GM23338 (cell line): ENCODE data around the gene VEGFD. TPM values are rescaled to one million over a fixed set of nuclear protein-coding genes. Genes with fewer than 3 reads are reported as not detected.
A peak's percentile ranks its signal among the peaks of the same experiment; 100 is the strongest.

Source experiments
- ATAC-seq: fragments of 200-7000 bp; cut with Tn5 transposase; 3 replicates; pipeline ENCODE4 v1.9.1; 2020
- DNase-seq: peaks from one replicate; pipeline ENCODE4 v3.0.0-alpha.2; 2015; ENCODE audit warnings: low spot score
- H2AFZ ChIP-seq: fragments of 200-600 bp; sonication (generic); 2 replicates; pipeline ENCODE4 v1.8.0; 2016; ENCODE audit warnings: antibody characterized with exemption, mild to moderate bottlenecking, moderate library complexity
- H3F3A ChIP-seq: fragments of 200-600 bp; sonication (generic); replicated peaks from 2 replicates; pipeline ENCODE4 v1.8.0; 2017; ENCODE audit warnings: antibody characterized with exemption, mixed run types, low read depth
- H3K27ac ChIP-seq: fragments of 200-600 bp; sonication (generic); 2 replicates; pipeline ENCODE4 v1.6.1; 2016; ENCODE audit warnings: low read depth
- H3K27me3 ChIP-seq: fragments of 200-600 bp; sonication (generic); 2 replicates; pipeline ENCODE4 v1.8.0; 2016; ENCODE audit warnings: mild to moderate bottlenecking, mixed run types, moderate library complexity; ENCODE audit not compliant: insufficient read depth
- H3K36me3 ChIP-seq: fragments of 200-600 bp; sonication (generic); 2 replicates; pipeline ENCODE4 v1.8.0; 2016; ENCODE audit warnings: mild to moderate bottlenecking; ENCODE audit not compliant: insufficient read depth
- H3K4me1 ChIP-seq: fragments of 200-600 bp; sonication (generic); 2 replicates; pipeline ENCODE4 v1.8.0; 2016; ENCODE audit warnings: mild to moderate bottlenecking, moderate library complexity; ENCODE audit not compliant: insufficient read depth
- H3K4me2 ChIP-seq: fragments of 200-600 bp; sonication (generic); 2 replicates; pipeline ENCODE4 v1.7.1; 2017; ENCODE audit warnings: mixed run types
- H3K4me3 ChIP-seq: fragments of 200-600 bp; sonication (generic); 2 replicates; pipeline ENCODE4 v1.6.1; 2016; ENCODE audit warnings: mixed run types
- H3K79me2 ChIP-seq: fragments of 200-600 bp; sonication (generic); replicated peaks from 2 replicates; pipeline ENCODE4 v1.8.0; 2017; ENCODE audit warnings: mild to moderate bottlenecking; ENCODE audit not compliant: insufficient read depth
- H3K9me2 ChIP-seq: fragments of 200-600 bp; sonication (generic); 2 replicates; pipeline ENCODE4 v1.8.0; 2017; ENCODE audit not compliant: insufficient read depth
- H4K20me1 ChIP-seq: fragments of 200-600 bp; sonication (generic); replicated peaks from 2 replicates; pipeline ENCODE4 v1.8.0; 2017; ENCODE audit warnings: mild to moderate bottlenecking; ENCODE audit not compliant: insufficient read depth
- H3K27ac Mint-ChIP-seq: 2 replicates; pipeline ENCODE4 v1.8.0; 2020; ENCODE audit warnings: inconsistent platforms, mild to moderate bottlenecking, moderate library complexity, mixed read lengths
- H3K27me3 Mint-ChIP-seq: 3 replicates; pipeline ENCODE4 v1.8.0; 2022; ENCODE audit warnings: low read depth, mild to moderate bottlenecking, moderate library complexity, mixed read lengths, inconsistent platforms; ENCODE audit not compliant: insufficient read depth, poor library complexity
- H3K36me3 Mint-ChIP-seq: 3 replicates; pipeline ENCODE4 v1.8.0; 2021; ENCODE audit warnings: low read depth, mild to moderate bottlenecking, inconsistent platforms, moderate library complexity, mixed read lengths
- H3K4me1 Mint-ChIP-seq: 3 replicates; pipeline ENCODE4 v1.8.0; 2020; ENCODE audit warnings: mild to moderate bottlenecking, inconsistent platforms, mixed read lengths
- H3K4me3 Mint-ChIP-seq: 3 replicates; pipeline ENCODE4 v1.8.0; 2021; ENCODE audit warnings: moderate library complexity, mild to moderate bottlenecking, inconsistent platforms, mixed read lengths
- H3K9me3 Mint-ChIP-seq: 3 replicates; pipeline ENCODE4 v1.8.0; 2020; ENCODE audit warnings: moderate library complexity, mild to moderate bottlenecking, inconsistent platforms, mixed read lengths
- CREB1 ChIP-seq: fragments of 250-450 bp; sonication (Bioruptor Pico); IDR thresholded peaks from 2 replicates; pipeline ENCODE4 v1.5.0; 2020; ENCODE audit warnings: low read depth, mild to moderate bottlenecking, moderate library complexity
- EZH2 ChIP-seq: fragments of 200-600 bp; sonication (generic); IDR thresholded peaks from one replicate; pipeline ENCODE4 v1.8.0; 2017; ENCODE audit warnings: antibody characterized with exemption, mild to moderate bottlenecking, low read depth; ENCODE audit not compliant: unreplicated experiment
- EZH2phosphoT487 ChIP-seq: fragments of 200-600 bp; sonication (generic); IDR thresholded peaks from one replicate; pipeline ENCODE4 v1.8.1; 2018; ENCODE audit warnings: antibody characterized with exemption; ENCODE audit not compliant: unreplicated experiment
- JUNB ChIP-seq: IDR thresholded peaks from one replicate; pipeline ENCODE4 v1.6.1; 2016; ENCODE audit warnings: antibody characterized with exemption; ENCODE audit not compliant: unreplicated experiment
- NANOG ChIP-seq: IDR thresholded peaks from 2 replicates; pipeline ENCODE4 v1.6.1; 2016; ENCODE audit warnings: antibody characterized with exemption, borderline replicate concordance
- POLR2AphosphoS5 ChIP-seq: IDR thresholded peaks from 2 replicates; pipeline ENCODE4 v1.6.1; 2016; ENCODE audit warnings: antibody characterized with exemption, low read depth
- STAT1 ChIP-seq: IDR thresholded peaks from one replicate; pipeline ENCODE4 v1.6.1; 2016; ENCODE audit warnings: antibody characterized with exemption; ENCODE audit not compliant: unreplicated experiment
- ZNF114 ChIP-seq: fragments of 250-450 bp; sonication (Bioruptor Pico); IDR thresholded peaks from 2 replicates; pipeline ENCODE4 v1.5.0; 2020; ENCODE audit warnings: mild to moderate bottlenecking, moderate library complexity
- ZNF331 ChIP-seq: fragments of 250-450 bp; sonication (Bioruptor Pico); IDR thresholded peaks from 2 replicates; pipeline ENCODE4 v1.5.0; 2020; ENCODE audit warnings: low read depth, mild to moderate bottlenecking, moderate library complexity
- polyA plus RNA-seq: library from polyadenylated mRNA; unstranded; fragments of >200 nt; fragmentation: Nextera tagmentation; extraction: Ambion mirVana; gene quantifications from 2 replicates; pipeline ENCODE4 v1.2.1, GENCODE V29; 2016
- total RNA-seq: library from RNA; depleted of rRNA; stranded (reverse); fragments of >200 nt; shearing (Covaris generic); gene quantifications from 2 replicates; pipeline ENCODE4 v1.2.3, GENCODE V29; 2014
- TF ChIP-seq, protein P1 (sequence below): fragments of 250-450 bp; sonication (Bioruptor Pico); IDR thresholded peaks from 2 replicates; pipeline ENCODE4 v1.5.0; 2020; ENCODE audit warnings: mild to moderate bottlenecking, moderate library complexity
- TF ChIP-seq, protein P2 (sequence below): IDR thresholded peaks from one replicate; pipeline ENCODE4 v1.6.1; 2018; ENCODE audit warnings: antibody characterized with exemption; ENCODE audit not compliant: unreplicated experiment
- TF ChIP-seq, protein P3 (sequence below), 2 experiments: fragments of 200-600 bp in 1 of 2; sonication (generic) in 1 of 2; conservative IDR thresholded peaks; 2 replicates each; pipeline versions ENCODE4 v1.5.1 to v1.6.1; 2016 to 2017; ENCODE audit warnings: antibody characterized with exemption in 2 of 2, low read depth in 2 of 2, mild to moderate bottlenecking in 2 of 2, moderate library complexity in 1 of 2
- TF ChIP-seq, protein P4 (sequence below): IDR thresholded peaks from 2 replicates; pipeline ENCODE4 v1.6.1; 2016; ENCODE audit warnings: antibody characterized with exemption

Gene VEGFD
- total and polyA plus RNA-seq, 2 experiments from 2014 or later: 0.13 TPM; not detected in 1

DNA sequence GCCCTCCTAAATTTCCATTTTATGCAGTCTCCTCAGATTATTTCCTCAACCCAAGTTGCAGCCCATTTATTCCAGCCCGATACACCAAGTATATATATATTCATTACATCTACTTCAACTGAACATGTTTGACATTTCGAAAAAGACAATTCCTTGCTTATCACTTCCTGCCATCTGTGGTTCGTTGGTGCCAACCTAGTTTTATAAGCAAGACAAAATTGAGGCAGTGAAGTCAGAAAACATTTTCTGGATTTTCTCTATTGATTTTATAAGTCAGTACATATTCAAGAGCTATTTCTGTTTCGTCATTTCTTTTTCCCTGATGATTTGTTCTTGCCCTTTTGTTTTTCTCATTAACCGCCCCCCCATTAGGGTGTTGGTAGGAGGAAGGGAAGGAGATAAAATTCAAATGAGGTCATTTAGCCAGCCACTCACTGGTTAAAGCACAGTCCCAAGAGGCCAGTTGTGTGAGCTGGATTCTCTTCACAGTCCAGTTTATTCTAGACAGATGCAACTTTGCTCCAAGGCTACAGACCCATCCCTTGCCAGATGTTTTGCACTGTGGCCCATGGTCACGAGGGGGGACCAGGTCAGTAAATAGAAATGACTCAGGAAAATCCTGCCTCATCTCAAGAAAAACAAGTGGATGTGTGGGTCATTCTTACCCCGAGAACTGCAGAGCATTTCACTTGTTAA lies 20.3 kb upstream of the VEGFD start:
- H3K27ac Mint-ChIP-seq: peak overlapping the region; percentile 38

More for the DNA sequence above, 20.3 kb upstream of the VEGFD start:
- no peak overlapping the region for H3K27ac ChIP-seq
- ATAC-seq (no peak), DNase-seq (no peak)
- Mint-ChIP-seq H3K36me3 (peaks cover 4% of the 10 kb centered on the region; the same call in 1 of the 3 replicates), H3K27me3 (no peaks in the 10 kb centered on the region), H3K4me1 (peaks cover 10% of the 10 kb centered on the region), H3K4me3 (no peak overlapping the region), H3K9me3 (peaks cover 3% of the 10 kb centered on the region; the same call in 1 of the 3 replicates)
- peaks cover 19% of the 10 kb centered on the region for H3K4me1 ChIP-seq
- H3K4me3 ChIP-seq: no peak overlapping the region
- H3F3A ChIP-seq: no peaks in the 10 kb centered on the region
- H3K27me3 ChIP-seq: no peaks in the 10 kb centered on the region
- no peak overlapping the region for H2AFZ ChIP-seq
- no peak overlapping the region for H3K4me2 ChIP-seq
- TF ChIP-seq, protein P1, sequence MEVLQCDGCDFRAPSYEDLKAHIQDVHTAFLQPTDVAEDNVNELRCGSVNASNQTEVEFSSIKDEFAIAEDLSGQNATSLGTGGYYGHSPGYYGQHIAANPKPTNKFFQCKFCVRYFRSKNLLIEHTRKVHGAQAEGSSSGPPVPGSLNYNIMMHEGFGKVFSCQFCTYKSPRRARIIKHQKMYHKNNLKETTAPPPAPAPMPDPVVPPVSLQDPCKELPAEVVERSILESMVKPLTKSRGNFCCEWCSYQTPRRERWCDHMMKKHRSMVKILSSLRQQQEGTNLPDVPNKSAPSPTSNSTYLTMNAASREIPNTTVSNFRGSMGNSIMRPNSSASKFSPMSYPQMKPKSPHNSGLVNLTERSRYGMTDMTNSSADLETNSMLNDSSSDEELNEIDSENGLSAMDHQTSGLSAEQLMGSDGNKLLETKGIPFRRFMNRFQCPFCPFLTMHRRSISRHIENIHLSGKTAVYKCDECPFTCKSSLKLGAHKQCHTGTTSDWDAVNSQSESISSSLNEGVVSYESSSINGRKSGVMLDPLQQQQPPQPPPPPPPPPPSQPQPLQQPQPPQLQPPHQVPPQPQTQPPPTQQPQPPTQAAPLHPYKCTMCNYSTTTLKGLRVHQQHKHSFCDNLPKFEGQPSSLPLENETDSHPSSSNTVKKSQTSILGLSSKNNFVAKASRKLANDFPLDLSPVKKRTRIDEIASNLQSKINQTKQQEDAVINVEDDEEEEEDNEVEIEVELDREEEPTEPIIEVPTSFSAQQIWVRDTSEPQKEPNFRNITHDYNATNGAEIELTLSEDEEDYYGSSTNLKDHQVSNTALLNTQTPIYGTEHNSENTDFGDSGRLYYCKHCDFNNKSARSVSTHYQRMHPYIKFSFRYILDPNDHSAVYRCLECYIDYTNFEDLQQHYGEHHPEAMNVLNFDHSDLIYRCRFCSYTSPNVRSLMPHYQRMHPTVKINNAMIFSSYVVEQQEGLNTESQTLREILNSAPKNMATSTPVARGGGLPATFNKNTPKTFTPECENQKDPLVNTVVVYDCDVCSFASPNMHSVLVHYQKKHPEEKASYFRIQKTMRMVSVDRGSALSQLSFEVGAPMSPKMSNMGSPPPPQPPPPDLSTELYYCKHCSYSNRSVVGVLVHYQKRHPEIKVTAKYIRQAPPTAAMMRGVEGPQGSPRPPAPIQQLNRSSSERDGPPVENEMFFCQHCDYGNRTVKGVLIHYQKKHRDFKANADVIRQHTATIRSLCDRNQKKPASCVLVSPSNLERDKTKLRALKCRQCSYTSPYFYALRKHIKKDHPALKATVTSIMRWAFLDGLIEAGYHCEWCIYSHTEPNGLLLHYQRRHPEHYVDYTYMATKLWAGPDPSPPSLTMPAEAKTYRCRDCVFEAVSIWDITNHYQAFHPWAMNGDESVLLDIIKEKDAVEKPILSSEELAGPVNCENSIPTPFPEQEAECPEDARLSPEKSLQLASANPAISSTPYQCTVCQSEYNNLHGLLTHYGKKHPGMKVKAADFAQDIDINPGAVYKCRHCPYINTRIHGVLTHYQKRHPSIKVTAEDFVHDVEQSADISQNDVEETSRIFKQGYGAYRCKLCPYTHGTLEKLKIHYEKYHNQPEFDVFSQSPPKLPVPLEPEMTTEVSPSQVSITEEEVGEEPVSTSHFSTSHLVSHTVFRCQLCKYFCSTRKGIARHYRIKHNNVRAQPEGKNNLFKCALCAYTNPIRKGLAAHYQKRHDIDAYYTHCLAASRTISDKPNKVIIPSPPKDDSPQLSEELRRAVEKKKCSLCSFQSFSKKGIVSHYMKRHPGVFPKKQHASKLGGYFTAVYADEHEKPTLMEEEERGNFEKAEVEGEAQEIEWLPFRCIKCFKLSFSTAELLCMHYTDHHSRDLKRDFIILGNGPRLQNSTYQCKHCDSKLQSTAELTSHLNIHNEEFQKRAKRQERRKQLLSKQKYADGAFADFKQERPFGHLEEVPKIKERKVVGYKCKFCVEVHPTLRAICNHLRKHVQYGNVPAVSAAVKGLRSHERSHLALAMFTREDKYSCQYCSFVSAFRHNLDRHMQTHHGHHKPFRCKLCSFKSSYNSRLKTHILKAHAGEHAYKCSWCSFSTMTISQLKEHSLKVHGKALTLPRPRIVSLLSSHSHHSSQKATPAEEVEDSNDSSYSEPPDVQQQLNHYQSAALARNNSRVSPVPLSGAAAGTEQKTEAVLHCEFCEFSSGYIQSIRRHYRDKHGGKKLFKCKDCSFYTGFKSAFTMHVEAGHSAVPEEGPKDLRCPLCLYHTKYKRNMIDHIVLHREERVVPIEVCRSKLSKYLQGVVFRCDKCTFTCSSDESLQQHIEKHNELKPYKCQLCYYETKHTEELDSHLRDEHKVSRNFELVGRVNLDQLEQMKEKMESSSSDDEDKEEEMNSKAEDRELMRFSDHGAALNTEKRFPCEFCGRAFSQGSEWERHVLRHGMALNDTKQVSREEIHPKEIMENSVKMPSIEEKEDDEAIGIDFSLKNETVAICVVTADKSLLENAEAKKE (CRISPR knock-in tag): no peak
- TF ChIP-seq ZNF331: no peak
- no peak for TF ChIP-seq JUNB
- no peak for TF ChIP-seq NANOG
- no peak for TF ChIP-seq EZH2
- TF ChIP-seq POLR2AphosphoS5: no peak
- TF ChIP-seq, protein P2, sequence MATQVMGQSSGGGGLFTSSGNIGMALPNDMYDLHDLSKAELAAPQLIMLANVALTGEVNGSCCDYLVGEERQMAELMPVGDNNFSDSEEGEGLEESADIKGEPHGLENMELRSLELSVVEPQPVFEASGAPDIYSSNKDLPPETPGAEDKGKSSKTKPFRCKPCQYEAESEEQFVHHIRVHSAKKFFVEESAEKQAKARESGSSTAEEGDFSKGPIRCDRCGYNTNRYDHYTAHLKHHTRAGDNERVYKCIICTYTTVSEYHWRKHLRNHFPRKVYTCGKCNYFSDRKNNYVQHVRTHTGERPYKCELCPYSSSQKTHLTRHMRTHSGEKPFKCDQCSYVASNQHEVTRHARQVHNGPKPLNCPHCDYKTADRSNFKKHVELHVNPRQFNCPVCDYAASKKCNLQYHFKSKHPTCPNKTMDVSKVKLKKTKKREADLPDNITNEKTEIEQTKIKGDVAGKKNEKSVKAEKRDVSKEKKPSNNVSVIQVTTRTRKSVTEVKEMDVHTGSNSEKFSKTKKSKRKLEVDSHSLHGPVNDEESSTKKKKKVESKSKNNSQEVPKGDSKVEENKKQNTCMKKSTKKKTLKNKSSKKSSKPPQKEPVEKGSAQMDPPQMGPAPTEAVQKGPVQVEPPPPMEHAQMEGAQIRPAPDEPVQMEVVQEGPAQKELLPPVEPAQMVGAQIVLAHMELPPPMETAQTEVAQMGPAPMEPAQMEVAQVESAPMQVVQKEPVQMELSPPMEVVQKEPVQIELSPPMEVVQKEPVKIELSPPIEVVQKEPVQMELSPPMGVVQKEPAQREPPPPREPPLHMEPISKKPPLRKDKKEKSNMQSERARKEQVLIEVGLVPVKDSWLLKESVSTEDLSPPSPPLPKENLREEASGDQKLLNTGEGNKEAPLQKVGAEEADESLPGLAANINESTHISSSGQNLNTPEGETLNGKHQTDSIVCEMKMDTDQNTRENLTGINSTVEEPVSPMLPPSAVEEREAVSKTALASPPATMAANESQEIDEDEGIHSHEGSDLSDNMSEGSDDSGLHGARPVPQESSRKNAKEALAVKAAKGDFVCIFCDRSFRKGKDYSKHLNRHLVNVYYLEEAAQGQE: no peak
- TF ChIP-seq CREB1 (CRISPR knock-in tag): no peak
- TF ChIP-seq, protein P3, sequence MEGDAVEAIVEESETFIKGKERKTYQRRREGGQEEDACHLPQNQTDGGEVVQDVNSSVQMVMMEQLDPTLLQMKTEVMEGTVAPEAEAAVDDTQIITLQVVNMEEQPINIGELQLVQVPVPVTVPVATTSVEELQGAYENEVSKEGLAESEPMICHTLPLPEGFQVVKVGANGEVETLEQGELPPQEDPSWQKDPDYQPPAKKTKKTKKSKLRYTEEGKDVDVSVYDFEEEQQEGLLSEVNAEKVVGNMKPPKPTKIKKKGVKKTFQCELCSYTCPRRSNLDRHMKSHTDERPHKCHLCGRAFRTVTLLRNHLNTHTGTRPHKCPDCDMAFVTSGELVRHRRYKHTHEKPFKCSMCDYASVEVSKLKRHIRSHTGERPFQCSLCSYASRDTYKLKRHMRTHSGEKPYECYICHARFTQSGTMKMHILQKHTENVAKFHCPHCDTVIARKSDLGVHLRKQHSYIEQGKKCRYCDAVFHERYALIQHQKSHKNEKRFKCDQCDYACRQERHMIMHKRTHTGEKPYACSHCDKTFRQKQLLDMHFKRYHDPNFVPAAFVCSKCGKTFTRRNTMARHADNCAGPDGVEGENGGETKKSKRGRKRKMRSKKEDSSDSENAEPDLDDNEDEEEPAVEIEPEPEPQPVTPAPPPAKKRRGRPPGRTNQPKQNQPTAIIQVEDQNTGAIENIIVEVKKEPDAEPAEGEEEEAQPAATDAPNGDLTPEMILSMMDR (conservative IDR thresholded peaks at IDR 0.05; ENCODE audit: low read depth in 2 of 2): no peak
- TF ChIP-seq EZH2phosphoT487: no peak
- TF ChIP-seq ZNF114 (CRISPR knock-in tag): no peak
- TF ChIP-seq STAT1: no peak
- TF ChIP-seq, protein P4, sequence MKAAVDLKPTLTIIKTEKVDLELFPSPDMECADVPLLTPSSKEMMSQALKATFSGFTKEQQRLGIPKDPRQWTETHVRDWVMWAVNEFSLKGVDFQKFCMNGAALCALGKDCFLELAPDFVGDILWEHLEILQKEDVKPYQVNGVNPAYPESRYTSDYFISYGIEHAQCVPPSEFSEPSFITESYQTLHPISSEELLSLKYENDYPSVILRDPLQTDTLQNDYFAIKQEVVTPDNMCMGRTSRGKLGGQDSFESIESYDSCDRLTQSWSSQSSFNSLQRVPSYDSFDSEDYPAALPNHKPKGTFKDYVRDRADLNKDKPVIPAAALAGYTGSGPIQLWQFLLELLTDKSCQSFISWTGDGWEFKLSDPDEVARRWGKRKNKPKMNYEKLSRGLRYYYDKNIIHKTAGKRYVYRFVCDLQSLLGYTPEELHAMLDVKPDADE: no peak
- H3K79me2 ChIP-seq: no peaks in the 10 kb centered on the region
- H3K9me2 ChIP-seq: no peaks in the 10 kb centered on the region
- H4K20me1 ChIP-seq: no peaks in the 10 kb centered on the region
- H3K36me3 ChIP-seq: no peaks in the 10 kb centered on the region
